GM21381 (cell line): Measurements from ENCODE around the gene CRKL.
"Not testable (repeated sequence)": the region's sequence is repeated elsewhere in the genome, so short reads cannot be mapped to it uniquely, and the experiment has no call there.

ENCODE experiments used
- ATAC-seq: cut with Tn5 transposase; IDR thresholded peaks from one replicate; pipeline ENCODE4 v1.9.1; 2021; ENCODE audit warnings: mild to moderate bottlenecking, moderate library complexity; ENCODE audit not compliant: unreplicated experiment

Gene CRKL

DNA sequence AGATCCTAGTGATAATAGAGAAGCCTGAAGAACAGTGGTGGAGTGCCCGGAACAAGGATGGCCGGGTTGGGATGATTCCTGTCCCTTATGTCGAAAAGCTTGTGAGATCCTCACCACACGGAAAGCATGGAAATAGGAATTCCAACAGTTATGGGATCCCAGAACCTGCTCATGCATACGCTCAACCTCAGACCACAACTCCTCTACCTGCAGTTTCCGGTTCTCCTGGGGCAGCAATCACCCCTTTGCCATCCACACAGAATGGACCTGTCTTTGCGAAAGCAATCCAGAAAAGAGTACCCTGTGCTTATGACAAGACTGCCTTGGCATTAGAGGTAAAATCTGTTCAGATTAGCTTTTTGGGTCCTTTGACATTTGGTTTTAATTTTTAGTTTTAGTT lies 16.7 kb downstream of the CRKL start:
- no peak for ATAC-seq

DNA sequence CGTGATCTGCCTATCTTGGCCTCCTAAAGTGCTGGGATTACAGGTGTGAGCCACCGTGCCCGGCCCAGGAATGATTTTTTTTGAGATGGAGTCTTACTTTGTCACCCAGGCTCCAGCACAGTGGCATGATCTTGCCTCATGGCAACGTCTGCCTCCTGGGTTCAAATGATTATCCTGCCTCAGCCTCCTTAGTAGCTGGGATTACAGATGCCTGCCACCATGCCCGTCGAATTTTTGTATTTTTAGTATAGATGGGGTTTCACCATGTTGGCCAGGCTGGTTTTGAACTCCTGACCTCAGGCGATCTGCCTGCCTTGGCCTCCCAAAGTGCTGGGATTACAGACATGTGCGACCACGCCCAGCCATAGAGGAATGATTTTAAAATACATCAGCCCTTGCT lies 17.8 kb downstream of the CRKL start:
- ATAC-seq = not testable (repeated sequence)

GRCh38 chr22:20935780-20936539 lies 18.8 kb downstream of the CRKL start:
- ATAC-seq = not testable (repeated sequence)

- ATAC-seq = no peak
Measured at GRCh38 chr22:20937031-20937793, 20.0 kb downstream of the CRKL start.

- ATAC-seq = no peak
Measured at GRCh38 chr22:20937794-20938671, 20.8 kb downstream of the CRKL start.

- not testable (repeated sequence) for ATAC-seq
Measured at GRCh38 chr22:20939457-20940185, 22.4 kb downstream of the CRKL start.

GRCh38 chr22:20940186-20940651 lies 23.0 kb downstream of the CRKL start:
- no peak for ATAC-seq

- ATAC-seq = no peak
Measured at GRCh38 chr22:20940904-20941385, 23.7 kb downstream of the CRKL start.

DNA sequence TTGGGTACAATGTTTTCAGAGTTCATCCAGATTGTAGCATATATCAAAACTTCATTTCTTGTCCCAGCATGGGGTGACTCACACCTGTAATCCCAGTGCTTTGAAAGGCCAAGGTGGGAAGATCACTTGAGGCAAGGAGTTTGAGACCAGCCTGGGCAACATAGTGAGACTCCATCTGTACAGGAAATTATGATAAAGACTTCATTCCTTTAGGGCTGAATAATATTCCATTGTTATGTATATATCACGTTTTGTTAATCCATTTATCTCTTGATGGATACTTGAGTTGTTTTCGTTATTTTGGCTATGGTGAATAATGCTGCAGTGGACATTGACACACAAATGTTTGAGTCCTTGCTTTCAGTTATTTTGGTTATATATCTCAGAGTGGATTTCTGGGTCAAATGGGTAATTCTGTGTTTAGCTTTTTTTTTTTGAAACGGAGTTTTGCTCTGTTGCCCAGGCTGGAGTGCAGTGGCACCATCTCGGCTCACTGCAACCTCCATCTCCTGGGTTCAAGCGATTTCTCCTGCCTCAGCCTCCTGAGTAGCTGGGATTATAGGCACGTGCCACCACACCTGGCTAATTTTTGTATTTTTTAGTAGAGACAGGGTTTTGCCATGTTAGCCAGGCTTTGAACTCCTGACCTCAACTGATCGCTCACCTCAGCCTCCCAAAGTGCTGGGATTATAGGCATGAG lies 25.1 kb downstream of the CRKL start:
- not testable (repeated sequence) for ATAC-seq

DNA sequence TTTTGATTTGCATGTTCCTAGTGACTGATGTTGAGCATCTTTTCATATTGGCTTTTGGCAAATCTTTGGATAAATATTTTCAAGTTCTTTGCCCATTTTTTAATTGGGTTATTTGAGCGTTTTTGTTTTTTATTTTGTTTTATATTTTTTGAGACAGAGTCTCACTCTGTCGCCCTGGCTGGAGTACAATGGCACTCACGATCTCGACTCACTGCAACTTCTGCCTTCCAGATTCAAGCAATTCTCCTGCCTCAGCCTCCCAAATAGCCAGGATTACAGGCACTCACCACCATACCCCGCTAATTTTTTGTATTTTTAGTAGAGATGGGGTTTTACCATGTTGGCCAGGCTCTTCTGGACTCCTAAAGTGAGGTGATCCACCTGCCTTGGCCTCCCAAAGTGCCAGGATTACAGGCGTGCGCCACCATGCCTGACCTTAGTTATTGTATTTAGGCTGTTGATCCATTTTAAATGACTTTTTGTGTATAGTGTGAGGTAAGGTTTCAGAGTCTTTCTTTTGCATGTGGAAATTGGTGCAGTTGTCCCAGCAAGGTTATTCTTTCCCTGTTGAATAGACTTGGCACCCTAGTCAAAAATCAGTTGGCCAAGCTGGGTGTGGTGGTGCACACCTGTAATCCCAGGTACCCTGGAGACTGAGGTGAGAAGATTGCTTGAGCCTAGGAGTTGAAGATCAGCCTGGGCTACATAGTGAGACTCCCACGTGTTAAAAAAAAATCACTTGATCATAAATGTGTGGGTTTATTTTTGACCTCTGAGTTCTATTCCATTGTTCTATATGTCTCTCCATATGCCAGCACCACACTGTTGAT lies 26.1 kb downstream of the CRKL start:
- ATAC-seq = no peak

DNA sequence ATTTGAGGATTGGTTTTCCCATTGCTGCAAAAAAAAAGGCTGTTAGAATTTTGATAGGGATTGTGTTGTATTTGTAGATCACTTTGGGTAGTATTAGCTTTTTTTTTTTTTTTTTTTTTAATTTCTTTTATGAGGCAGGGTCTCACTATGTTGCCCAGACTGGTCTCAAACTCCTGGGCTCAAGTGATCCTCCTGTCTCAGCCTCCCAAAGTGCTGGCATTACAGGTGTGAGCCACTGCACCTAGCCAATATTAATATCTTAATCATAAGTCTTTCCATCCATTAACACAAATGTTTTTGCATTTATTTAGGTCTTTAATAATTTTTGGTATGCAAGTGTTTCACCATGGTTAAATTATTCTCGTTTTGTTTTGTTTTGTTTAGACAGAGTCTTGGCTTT lies 26.8 kb downstream of the CRKL start:
- no peak for ATAC-seq

GRCh38 chr22:20945578-20945934 lies 28.3 kb downstream of the CRKL start:
- ATAC-seq = no peak

- no peak for ATAC-seq
Measured at GRCh38 chr22:20946080-20946986, 29.1 kb downstream of the CRKL start.

DNA sequence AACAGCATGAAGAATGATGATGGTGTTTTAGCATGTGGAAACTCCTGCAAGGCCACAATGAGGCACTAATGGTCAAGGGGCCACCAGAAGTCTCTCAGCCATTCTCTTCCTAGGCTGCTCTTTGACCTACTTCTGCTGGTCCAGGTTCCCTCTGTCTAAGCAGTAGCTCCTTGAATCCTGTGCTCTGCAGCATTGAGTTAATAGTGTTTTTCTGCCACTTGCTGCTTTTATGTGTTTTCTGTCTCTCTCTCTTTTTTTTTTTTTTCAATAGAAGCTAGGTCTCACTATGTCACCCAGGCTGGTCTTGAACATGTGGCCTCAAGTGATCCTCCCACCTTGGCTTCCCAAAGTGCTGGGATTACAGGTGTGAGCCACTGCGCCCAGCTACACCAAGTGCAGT lies 29.8 kb downstream of the CRKL start:
- ATAC-seq = no peak

GRCh38 chr22:20948450-20948849 lies 31.2 kb downstream of the CRKL start:
- no peak for ATAC-seq

- no peak for ATAC-seq
Measured at GRCh38 chr22:20948989-20949388, 31.8 kb downstream of the CRKL start.

GRCh38 chr22:20949698-20950183 lies 32.5 kb downstream of the CRKL start:
- no peak for ATAC-seq
